Measurements from ENCODE around the gene PATJ.

Gene PATJ

DNA sequence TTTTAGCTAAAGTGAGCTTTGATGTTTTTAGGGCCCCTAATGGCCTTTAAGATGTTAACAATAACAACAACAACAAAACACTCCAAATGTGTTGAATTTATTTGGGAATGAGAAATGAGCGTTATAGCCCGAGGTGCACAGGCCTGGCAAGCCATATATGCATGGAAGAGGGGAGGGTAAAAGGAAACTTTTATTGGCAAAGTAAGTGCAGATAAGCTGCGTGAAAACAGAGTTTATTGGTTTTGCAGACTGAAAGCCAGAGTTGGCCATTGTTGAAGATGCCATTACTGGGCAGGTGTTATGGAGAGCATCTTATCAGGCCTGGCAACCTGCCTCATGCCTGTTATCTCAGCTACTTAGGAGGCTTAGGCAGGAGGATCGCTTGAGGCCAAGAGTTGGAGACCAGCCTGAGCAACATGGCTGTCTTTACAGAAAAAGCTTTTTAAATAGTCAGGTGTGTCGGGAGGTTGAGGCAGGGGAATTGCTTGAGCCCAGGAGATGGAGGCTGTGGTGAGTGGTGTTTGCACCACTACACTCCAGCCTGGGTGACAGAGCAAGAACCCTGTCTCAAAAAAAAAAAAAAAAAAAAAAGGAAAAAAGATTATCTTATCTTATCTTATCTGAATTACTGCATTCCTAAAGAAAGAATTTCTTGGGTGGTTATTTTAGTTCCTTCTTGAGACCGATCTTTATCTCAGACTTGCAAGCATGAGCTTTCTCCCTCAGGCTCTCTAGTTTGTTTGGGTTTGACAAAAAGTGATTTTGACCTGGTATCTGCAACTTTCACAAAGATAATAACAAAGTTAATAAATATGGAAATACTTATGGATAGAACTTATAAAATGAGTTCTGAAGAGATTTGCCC is 1.7 kb downstream of the PATJ start:
- Histone ChIP-seq H3K4me1 (ENCODE audit: control insufficient read depth, insufficient read depth, low read depth, low read length) (peaks cover 8% of the 10 kb centered on the region), H2BK5ac (ENCODE audit: low read depth, low read length, poor library complexity, severe bottlenecking) (no peak overlapping the region), H2AFZ (ENCODE audit: low read depth, low read length) (no peak overlapping the region), H4K8ac (ENCODE audit: low read length) (no peak overlapping the region), H3K4me2 (ENCODE audit: low read length, poor library complexity, severe bottlenecking) (peak overlapping the region; percentile 47), H2AK5ac (ENCODE audit: low read length, severe bottlenecking) (no peak overlapping the region), H3K23ac (ENCODE audit: low read length in 2 of 2) (peak overlapping the region in 1 of 2 experiments; percentile 80), H3K14ac (ENCODE audit: low read length in 2 of 2) (peak overlapping the region in 1 of 2 experiments; percentile 20), H3K18ac (ENCODE audit: low read depth in 1 of 2, low read length in 2 of 2) (peak overlapping the region in 1 of 2 experiments; percentile 9), H4K91ac (ENCODE audit: low read length) (no peak overlapping the region), H3K9ac (ENCODE audit: low read length) (peak overlapping the region; percentile 97), H2BK15ac (ENCODE audit: low read depth, poor library complexity, severe bottlenecking) (no peak overlapping the region), H3K36me3 (ENCODE audit: control insufficient read depth in 1 of 2, insufficient read depth in 2 of 2, low read depth in 1 of 2, low read length in 2 of 2) (no peaks in the 10 kb centered on the region), H3K79me1 (replicated peaks; ENCODE audit: low read length, poor library complexity, severe bottlenecking) (peaks cover 16% of the 10 kb centered on the region), H2BK120ac (ENCODE audit: low read depth, low read length) (no peak overlapping the region), H3K27ac (ENCODE audit: low read length, poor library complexity, severe bottlenecking) (no peak overlapping the region), H3K9me3 (ENCODE audit: control insufficient read depth, low read length) (no peaks in the 10 kb centered on the region), H2BK12ac (ENCODE audit: low read length in 2 of 2) (no peak overlapping the region), H3K27me3 (ENCODE audit: control insufficient read depth in 1 of 2, insufficient read depth in 1 of 2, low read length in 2 of 2) (no peaks in the 10 kb centered on the region), H3K4me3 (ENCODE audit: insufficient read depth in 1 of 2, low read depth in 1 of 2, low read length in 2 of 2) (peak overlapping the region in 1 of 2 experiments; percentile 85), H3K4ac (ENCODE audit: low read depth in 1 of 2, low read length in 2 of 2) (no peak overlapping the region)
- no peak for DNase-seq
- WGBS = 73% methylated on average over 4 of the region's 6 CpGs

DNA sequence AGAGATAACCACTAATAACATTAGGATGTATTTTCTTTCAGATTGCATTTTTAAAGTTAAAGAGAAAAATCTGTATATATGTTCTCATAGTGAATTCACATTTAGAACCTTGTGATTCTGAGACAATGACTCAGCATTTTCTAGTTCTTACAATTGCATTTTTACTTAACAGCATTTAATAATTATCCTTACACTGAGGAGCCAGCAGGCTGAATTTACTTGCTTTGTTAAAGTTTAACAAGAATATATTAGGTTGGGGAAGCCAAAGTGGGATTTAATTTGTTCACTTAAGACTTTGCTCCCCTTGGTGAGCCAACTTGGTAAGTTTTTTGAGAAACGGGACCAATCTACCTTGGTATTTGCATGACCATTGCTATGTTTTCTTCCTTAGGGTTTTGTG is 4.5 kb downstream of the PATJ start:
- DNase-seq = no peak
- Histone ChIP-seq H3K4me1 (ENCODE audit: control insufficient read depth, insufficient read depth, low read depth, low read length) (peaks cover 8% of the 10 kb centered on the region), H3K4ac (ENCODE audit: low read depth in 1 of 2, low read length in 2 of 2) (no peak overlapping the region), H2BK12ac (ENCODE audit: low read length in 2 of 2) (no peak overlapping the region), H3K23ac (ENCODE audit: low read length in 2 of 2) (no peak overlapping the region), H2AFZ (ENCODE audit: low read depth, low read length) (no peak overlapping the region), H4K8ac (ENCODE audit: low read length) (no peak overlapping the region), H3K14ac (ENCODE audit: low read length in 2 of 2) (no peak overlapping the region), H3K27me3 (ENCODE audit: control insufficient read depth in 1 of 2, insufficient read depth in 1 of 2, low read length in 2 of 2) (no peaks in the 10 kb centered on the region), H2BK120ac (ENCODE audit: low read depth, low read length) (no peak overlapping the region), H4K91ac (ENCODE audit: low read length) (no peak overlapping the region), H2BK15ac (ENCODE audit: low read depth, poor library complexity, severe bottlenecking) (no peak overlapping the region), H3K4me2 (ENCODE audit: low read length, poor library complexity, severe bottlenecking) (peak overlapping the region; percentile 43), H3K4me3 (ENCODE audit: insufficient read depth in 1 of 2, low read depth in 1 of 2, low read length in 2 of 2) (peak overlapping the region in 1 of 2 experiments; percentile 6), H2AK5ac (ENCODE audit: low read length, severe bottlenecking) (peak overlapping the region; percentile 75), H3K79me1 (replicated peaks; ENCODE audit: low read length, poor library complexity, severe bottlenecking) (peaks cover 30% of the 10 kb centered on the region), H3K9ac (ENCODE audit: low read length) (peak overlapping the region; percentile 14), H3K9me3 (ENCODE audit: control insufficient read depth, low read length) (no peaks in the 10 kb centered on the region), H3K36me3 (ENCODE audit: control insufficient read depth in 1 of 2, insufficient read depth in 2 of 2, low read depth in 1 of 2, low read length in 2 of 2) (no peaks in the 10 kb centered on the region), H2BK5ac (ENCODE audit: low read depth, low read length, poor library complexity, severe bottlenecking) (no peak overlapping the region), H3K18ac (ENCODE audit: low read depth in 1 of 2, low read length in 2 of 2) (no peak overlapping the region), H3K27ac (ENCODE audit: low read length, poor library complexity, severe bottlenecking) (peak overlapping the region; percentile 47)
- 0% methylated on average over 1 of the region's 1 CpG for WGBS

DNA sequence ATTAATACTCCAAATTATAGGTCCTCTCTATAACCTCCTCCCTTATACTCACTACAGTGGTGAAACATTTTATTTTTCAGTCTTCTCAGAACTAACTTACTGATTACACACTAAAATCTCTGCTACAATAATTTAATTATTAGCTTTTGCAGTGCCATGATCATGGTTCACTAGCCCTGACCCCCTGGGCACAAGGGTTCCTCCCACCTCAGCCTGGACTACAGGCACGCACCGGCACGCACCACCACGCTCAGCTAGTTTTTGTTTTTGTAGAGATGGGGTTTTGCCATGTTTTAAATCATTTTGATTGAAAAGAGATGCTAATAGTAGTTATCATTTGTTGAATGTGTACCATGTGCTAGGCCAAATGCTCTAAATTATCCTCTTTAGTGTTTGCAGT is 6.3 kb downstream of the PATJ start:
- Histone ChIP-seq H3K9ac (ENCODE audit: low read length) (no peak overlapping the region), H3K36me3 (ENCODE audit: control insufficient read depth in 1 of 2, insufficient read depth in 2 of 2, low read depth in 1 of 2, low read length in 2 of 2) (no peaks in the 10 kb centered on the region), H3K9me3 (ENCODE audit: control insufficient read depth, low read length) (no peaks in the 10 kb centered on the region), H3K4me2 (ENCODE audit: low read length, poor library complexity, severe bottlenecking) (no peak overlapping the region), H3K14ac (ENCODE audit: low read length in 2 of 2) (no peak overlapping the region), H2BK12ac (ENCODE audit: low read length in 2 of 2) (no peak overlapping the region), H3K4me3 (ENCODE audit: insufficient read depth in 1 of 2, low read depth in 1 of 2, low read length in 2 of 2) (no peak overlapping the region), H2BK15ac (ENCODE audit: low read depth, poor library complexity, severe bottlenecking) (no peak overlapping the region), H3K4me1 (ENCODE audit: control insufficient read depth, insufficient read depth, low read depth, low read length) (peaks cover 8% of the 10 kb centered on the region), H3K4ac (ENCODE audit: low read depth in 1 of 2, low read length in 2 of 2) (no peak overlapping the region), H3K23ac (ENCODE audit: low read length in 2 of 2) (no peak overlapping the region), H3K79me1 (replicated peaks; ENCODE audit: low read length, poor library complexity, severe bottlenecking) (peaks cover 31% of the 10 kb centered on the region), H4K91ac (ENCODE audit: low read length) (no peak overlapping the region), H3K18ac (ENCODE audit: low read depth in 1 of 2, low read length in 2 of 2) (no peak overlapping the region), H2AFZ (ENCODE audit: low read depth, low read length) (no peak overlapping the region), H3K27ac (ENCODE audit: low read length, poor library complexity, severe bottlenecking) (no peak overlapping the region), H2BK5ac (ENCODE audit: low read depth, low read length, poor library complexity, severe bottlenecking) (no peak overlapping the region), H2AK5ac (ENCODE audit: low read length, severe bottlenecking) (no peak overlapping the region), H3K27me3 (ENCODE audit: control insufficient read depth in 1 of 2, insufficient read depth in 1 of 2, low read length in 2 of 2) (no peaks in the 10 kb centered on the region), H4K8ac (ENCODE audit: low read length) (no peak overlapping the region), H2BK120ac (ENCODE audit: low read depth, low read length) (no peak overlapping the region)
- DNase-seq = no peak
- WGBS = 97% methylated on average over 4 of the region's 4 CpGs

DNA sequence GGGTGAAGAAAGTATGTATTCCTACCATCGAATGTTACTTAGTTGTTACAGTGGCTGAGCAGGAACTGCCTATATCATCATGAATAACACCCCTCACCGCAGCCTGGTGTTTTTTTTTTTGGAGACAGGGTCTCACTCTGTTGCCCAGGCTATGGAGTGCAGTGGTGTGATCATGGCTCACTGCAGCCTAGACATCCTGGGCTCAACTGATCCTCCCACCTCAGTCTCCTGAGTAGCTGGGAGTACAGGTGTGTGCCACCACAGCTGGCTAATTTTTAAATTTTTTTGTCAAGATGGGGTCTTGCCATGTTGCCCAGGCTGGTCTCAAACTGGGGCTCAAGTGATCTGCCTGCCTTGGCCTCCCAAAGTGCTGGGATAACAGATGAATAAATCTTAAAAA is 7.3 kb downstream of the PATJ start:
- H3K14ac ChIP-seq (ENCODE audit: low read length in 2 of 2) = no peak overlapping the region
- H2AK5ac ChIP-seq (ENCODE audit: low read length, severe bottlenecking) = no peak overlapping the region
- no peak overlapping the region for H3K18ac ChIP-seq (ENCODE audit: low read depth in 1 of 2, low read length in 2 of 2)
- H3K79me1 ChIP-seq (replicated peaks; ENCODE audit: low read length, poor library complexity, severe bottlenecking) = peaks cover 28% of the 10 kb centered on the region
- 100% methylated on average over 2 of the region's 2 CpGs for WGBS
- no peaks in the 10 kb centered on the region for H3K9me3 ChIP-seq (ENCODE audit: control insufficient read depth, low read length)
- no peak overlapping the region for H3K4ac ChIP-seq (ENCODE audit: low read depth in 1 of 2, low read length in 2 of 2)
- no peak overlapping the region for H2AFZ ChIP-seq (ENCODE audit: low read depth, low read length)
- H4K8ac ChIP-seq (ENCODE audit: low read length) = no peak overlapping the region
- no peak overlapping the region for H2BK5ac ChIP-seq (ENCODE audit: low read depth, low read length, poor library complexity, severe bottlenecking)
- no peak overlapping the region for H3K9ac ChIP-seq (ENCODE audit: low read length)
- no peak for DNase-seq
- no peaks in the 10 kb centered on the region for H3K36me3 ChIP-seq (ENCODE audit: control insufficient read depth in 1 of 2, insufficient read depth in 2 of 2, low read depth in 1 of 2, low read length in 2 of 2)
- no peak overlapping the region for H2BK15ac ChIP-seq (ENCODE audit: low read depth, poor library complexity, severe bottlenecking)
- no peak overlapping the region for H4K91ac ChIP-seq (ENCODE audit: low read length)
- no peak overlapping the region for H2BK120ac ChIP-seq (ENCODE audit: low read depth, low read length)
- no peaks in the 10 kb centered on the region for H3K27me3 ChIP-seq (ENCODE audit: control insufficient read depth in 1 of 2, insufficient read depth in 1 of 2, low read length in 2 of 2)
- H3K4me2 ChIP-seq (ENCODE audit: low read length, poor library complexity, severe bottlenecking) = no peak overlapping the region
- H2BK12ac ChIP-seq (ENCODE audit: low read length in 2 of 2) = no peak overlapping the region
- H3K27ac ChIP-seq (ENCODE audit: low read length, poor library complexity, severe bottlenecking) = no peak overlapping the region
- H3K23ac ChIP-seq (ENCODE audit: low read length in 2 of 2) = no peak overlapping the region
- H3K4me1 ChIP-seq (ENCODE audit: control insufficient read depth, insufficient read depth, low read depth, low read length) = peaks cover 4% of the 10 kb centered on the region
- no peak overlapping the region for H3K4me3 ChIP-seq (ENCODE audit: insufficient read depth in 1 of 2, low read depth in 1 of 2, low read length in 2 of 2)

Measured in mesenchymal stem cell (in vitro differentiated cells and primary cell).